Fibroblast of lung (primary cell): Measurements from ENCODE around the gene MCTP1. TPM values are rescaled to one million over a fixed set of nuclear protein-coding genes. Genes with fewer than 3 reads are reported as not detected.

ENCODE experiments used
- DNase-seq, 2 donors: peaks; one replicate each; pipeline versions ENCODE4 v3.0.0 to v3.0.0-alpha.2; 2010; ENCODE audit warnings: low read depth in 2 of 2
- H2AFZ ChIP-seq: 2 replicates; pipeline ENCODE4 v1.5.1; 2012; ENCODE audit warnings: low read length, control low read depth, inconsistent platforms
- H3K27ac ChIP-seq: 2 replicates; pipeline ENCODE4 v1.5.1; 2011; ENCODE audit warnings: low read length, control low read depth; ENCODE audit not compliant: insufficient read depth
- H3K27me3 ChIP-seq: 2 replicates; pipeline ENCODE4 v1.5.1; 2011; ENCODE audit warnings: mild to moderate bottlenecking, low read length; ENCODE audit not compliant: control insufficient read depth, insufficient read depth
- H3K36me3 ChIP-seq: 2 replicates; pipeline ENCODE4 v1.5.1; 2011; ENCODE audit warnings: low read length; ENCODE audit not compliant: control insufficient read depth, insufficient read depth
- H3K4me1 ChIP-seq: 2 replicates; pipeline ENCODE4 v1.5.1; 2011; ENCODE audit warnings: low read length; ENCODE audit not compliant: control insufficient read depth, insufficient read depth; ENCODE audit errors: extremely low read depth
- H3K4me2 ChIP-seq: 2 replicates; pipeline ENCODE4 v1.5.1; 2011; ENCODE audit warnings: low read length, control low read depth; ENCODE audit not compliant: insufficient read depth; ENCODE audit errors: extremely low read depth
- H3K4me3 ChIP-seq, 4 experiments: fragments of 200-600 bp in 1 of 4; sonication (generic) in 1 of 4; replicated peaks in 1 of 4; 2 replicates each; pipeline ENCODE4 v1.5.1; 2011 to 2016; ENCODE audit warnings: low read length in 4 of 4, low read depth in 3 of 4, mild to moderate bottlenecking in 3 of 4, control low read depth in 2 of 4, inconsistent platforms in 1 of 4, mixed read lengths in 1 of 4; ENCODE audit not compliant: insufficient read depth in 1 of 4; ENCODE audit errors: control extremely low read depth in 1 of 4
- H3K79me2 ChIP-seq: 2 replicates; pipeline ENCODE4 v1.5.1; 2012; ENCODE audit warnings: mild to moderate bottlenecking, low read length, inconsistent platforms; ENCODE audit not compliant: control insufficient read depth, insufficient read depth
- H3K9ac ChIP-seq: 2 replicates; pipeline ENCODE4 v1.5.1; 2011; ENCODE audit warnings: mild to moderate bottlenecking, low read length, control low read depth; ENCODE audit not compliant: insufficient read depth
- H3K9me3 ChIP-seq: 2 replicates; pipeline ENCODE4 v1.5.1; 2012; ENCODE audit warnings: low read depth, low read length; ENCODE audit not compliant: control insufficient read depth, insufficient read depth
- H4K20me1 ChIP-seq: 2 replicates; pipeline ENCODE4 v1.5.1; 2011; ENCODE audit warnings: low read length; ENCODE audit not compliant: control insufficient read depth, insufficient read depth; ENCODE audit errors: extremely low read depth
- EZH2 ChIP-seq: IDR thresholded peaks from 2 replicates; pipeline ENCODE4 v1.5.1; 2012; ENCODE audit warnings: low read length, control low read depth, mild to moderate bottlenecking; ENCODE audit errors: missing control alignments
- polyA plus RNA-seq, 2 donors: library from polyadenylated mRNA; depleted of rRNA in 1 of 2; stranded (reverse) in 1 of 2; unstranded in 1 of 2; fragments of >200 nt; gene quantifications; 2 replicates each; pipeline ENCODE4 v1.2.1, GENCODE V29; 2011 to 2012; ENCODE audit warnings: missing spikeins in 1 of 2
- total RNA-seq: library from RNA; depleted of rRNA; stranded (reverse); fragments of >200 nt; gene quantifications from 2 replicates; pipeline ENCODE4 v1.2.1, GENCODE V29; 2014
- TF ChIP-seq, protein P1 (sequence below), 2 donors: IDR thresholded peaks in 1 of 2; conservative IDR thresholded peaks in 1 of 2; 1 replicate in 1 of 2; 2 replicates in 1 of 2; pipeline ENCODE4 v1.5.1; 2011 to 2012; ENCODE audit warnings: low read length in 2 of 2, control low read depth in 1 of 2, inconsistent platforms in 1 of 2, low read depth in 1 of 2, mild to moderate bottlenecking in 1 of 2

The MCTP1 gene
- total and polyA plus RNA-seq, 2 donors (not counting 1 experiment from before 2014, with no cell fraction given), result 0.78 to 7.9 TPM

DNA sequence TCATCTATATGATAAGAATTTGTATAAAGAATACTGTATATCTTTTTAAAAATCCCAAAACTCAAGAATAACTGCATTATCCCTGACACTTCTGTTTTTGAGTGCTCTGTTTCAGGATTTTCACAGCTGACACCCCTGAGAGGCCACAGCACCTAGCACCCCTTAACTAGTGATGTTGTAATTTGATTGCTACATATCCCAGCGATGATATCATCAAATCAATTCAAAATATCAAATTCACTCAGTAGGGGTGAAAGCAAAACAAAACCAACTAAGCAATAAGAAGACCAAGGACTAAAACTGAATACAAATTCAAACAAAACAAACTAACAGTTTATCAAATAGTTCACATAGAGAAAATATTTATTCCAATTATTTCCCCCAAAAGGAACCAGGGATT lies 184.3 kb downstream of the MCTP1 start:
- no peak overlapping the region for H2AFZ ChIP-seq
- H3K9ac ChIP-seq, result no peak overlapping the region
- no peaks in the 10 kb centered on the region for H3K36me3 ChIP-seq
- no peak overlapping the region for H3K4me2 ChIP-seq
- H3K27me3 ChIP-seq, result no peaks in the 10 kb centered on the region
- H3K4me1 ChIP-seq, result no peaks in the 10 kb centered on the region
- H3K79me2 ChIP-seq, result no peaks in the 10 kb centered on the region
- H3K4me3 ChIP-seq, result no peak overlapping the region
- H3K27ac ChIP-seq, result no peak overlapping the region
- no peak for TF ChIP-seq EZH2
- TF ChIP-seq, protein P1, sequence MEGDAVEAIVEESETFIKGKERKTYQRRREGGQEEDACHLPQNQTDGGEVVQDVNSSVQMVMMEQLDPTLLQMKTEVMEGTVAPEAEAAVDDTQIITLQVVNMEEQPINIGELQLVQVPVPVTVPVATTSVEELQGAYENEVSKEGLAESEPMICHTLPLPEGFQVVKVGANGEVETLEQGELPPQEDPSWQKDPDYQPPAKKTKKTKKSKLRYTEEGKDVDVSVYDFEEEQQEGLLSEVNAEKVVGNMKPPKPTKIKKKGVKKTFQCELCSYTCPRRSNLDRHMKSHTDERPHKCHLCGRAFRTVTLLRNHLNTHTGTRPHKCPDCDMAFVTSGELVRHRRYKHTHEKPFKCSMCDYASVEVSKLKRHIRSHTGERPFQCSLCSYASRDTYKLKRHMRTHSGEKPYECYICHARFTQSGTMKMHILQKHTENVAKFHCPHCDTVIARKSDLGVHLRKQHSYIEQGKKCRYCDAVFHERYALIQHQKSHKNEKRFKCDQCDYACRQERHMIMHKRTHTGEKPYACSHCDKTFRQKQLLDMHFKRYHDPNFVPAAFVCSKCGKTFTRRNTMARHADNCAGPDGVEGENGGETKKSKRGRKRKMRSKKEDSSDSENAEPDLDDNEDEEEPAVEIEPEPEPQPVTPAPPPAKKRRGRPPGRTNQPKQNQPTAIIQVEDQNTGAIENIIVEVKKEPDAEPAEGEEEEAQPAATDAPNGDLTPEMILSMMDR (conservative IDR thresholded peaks at IDR 0.05 in 1 of 2, IDR thresholded peaks at IDR 0.05 in 1 of 2; ENCODE audit: low read depth in 1 of 2, low read length in 2 of 2), result no peak
- no peaks in the 10 kb centered on the region for H4K20me1 ChIP-seq
- no peak for DNase-seq
- H3K9me3 ChIP-seq, result no peaks in the 10 kb centered on the region

DNA sequence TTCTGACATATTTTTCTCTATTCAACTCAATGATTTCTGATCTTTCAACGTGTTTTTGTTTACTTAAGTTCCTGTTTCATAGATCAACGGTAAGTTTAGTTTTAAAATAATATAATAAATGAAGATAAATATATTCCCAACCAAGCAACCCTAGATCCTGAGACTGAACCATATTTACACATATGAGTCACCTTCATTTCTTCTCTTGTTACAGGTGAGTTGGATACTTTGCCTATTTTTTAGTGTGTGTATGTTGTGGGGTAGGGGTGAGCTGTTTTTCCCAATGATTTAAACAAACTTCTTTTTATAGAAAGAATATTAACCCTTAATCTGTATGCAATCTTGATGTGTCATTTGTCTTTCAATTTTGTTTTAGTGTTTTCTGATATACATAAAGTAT lies 186.9 kb downstream of the MCTP1 start:
- Histone ChIP-seq H3K4me1 (no peaks in the 10 kb centered on the region), H3K36me3 (no peaks in the 10 kb centered on the region), H3K4me3 (no peak overlapping the region), H4K20me1 (no peaks in the 10 kb centered on the region), H2AFZ (no peak overlapping the region), H3K9ac (no peak overlapping the region), H3K27ac (no peak overlapping the region), H3K79me2 (no peaks in the 10 kb centered on the region), H3K4me2 (no peak overlapping the region), H3K9me3 (no peaks in the 10 kb centered on the region), H3K27me3 (no peaks in the 10 kb centered on the region)
- no peak for DNase-seq
- no peak for TF ChIP-seq EZH2
- TF ChIP-seq, protein P1 (conservative IDR thresholded peaks at IDR 0.05 in 1 of 2, IDR thresholded peaks at IDR 0.05 in 1 of 2; ENCODE audit: low read depth in 1 of 2, low read length in 2 of 2), result no peak

DNA sequence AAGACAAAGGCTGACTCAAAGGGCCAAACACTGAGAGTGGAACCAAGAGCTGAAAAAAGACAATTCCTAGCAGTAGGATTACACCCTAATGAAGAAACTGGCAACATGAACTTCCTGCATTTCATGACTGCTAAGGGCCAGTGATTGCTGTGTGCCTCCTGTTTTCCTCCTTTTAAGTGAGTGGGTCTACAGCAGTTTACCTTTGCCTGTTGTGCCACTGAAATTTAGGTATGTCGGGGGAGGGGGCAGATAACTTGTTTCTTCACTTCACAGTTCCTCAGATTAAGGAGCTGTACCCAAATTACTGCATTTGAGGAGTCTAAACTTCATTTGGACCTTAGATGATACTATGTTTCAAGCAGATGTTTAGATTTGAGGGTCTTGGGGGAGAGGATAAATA lies 191.7 kb downstream of the MCTP1 start:
- H3K27me3 ChIP-seq, result no peaks in the 10 kb centered on the region
- no peak for TF ChIP-seq EZH2
- TF ChIP-seq, protein P1 (conservative IDR thresholded peaks at IDR 0.05 in 1 of 2, IDR thresholded peaks at IDR 0.05 in 1 of 2; ENCODE audit: low read depth in 1 of 2, low read length in 2 of 2), result no peak
- H3K4me2 ChIP-seq, result no peak overlapping the region
- no peak overlapping the region for H2AFZ ChIP-seq
- no peaks in the 10 kb centered on the region for H3K36me3 ChIP-seq
- H3K79me2 ChIP-seq, result no peaks in the 10 kb centered on the region
- DNase-seq, result no peak
- H3K27ac ChIP-seq, result no peak overlapping the region
- no peak overlapping the region for H3K4me3 ChIP-seq
- H3K4me1 ChIP-seq, result no peaks in the 10 kb centered on the region
- H3K9ac ChIP-seq, result no peak overlapping the region
- H4K20me1 ChIP-seq, result no peaks in the 10 kb centered on the region
- no peaks in the 10 kb centered on the region for H3K9me3 ChIP-seq
